HepG2 (cell line): ENCODE results near the gene NES. TPM values are rescaled to one million over a fixed set of nuclear protein-coding genes. Genes with fewer than 3 reads are reported as not detected.

ENCODE experiments used
- DMAP1 ChIP-seq: IDR thresholded peaks from 2 replicates; pipeline ENCODE4 v1.6.1; 2016
- IRF2 ChIP-seq: IDR thresholded peaks from 2 replicates; pipeline ENCODE4 v1.6.1; 2018; ENCODE audit warnings: missing genetic modification reagents, missing compliant biosample characterization
- LCORL ChIP-seq, 2 experiments: fragments of 450-650 bp in 1 of 2; sonication (generic) in 1 of 2; formaldehyde crosslinking in 1 of 2; IDR thresholded peaks; 2 replicates each; pipeline versions ENCODE4 v1.5.0 to v1.6.1; 2017 to 2020; ENCODE audit warnings: antibody characterized with exemption in 1 of 2, missing genetic modification reagents in 1 of 2
- MAZ ChIP-seq, 2 experiments: sonication (generic) in 1 of 2; formaldehyde crosslinking in 1 of 2; IDR thresholded peaks; 2 replicates each; pipeline versions ENCODE4 v1.5.0 to v1.6.1; 2012 to 2020; ENCODE audit warnings: low read depth in 2 of 2, mild to moderate bottlenecking in 2 of 2, borderline replicate concordance in 1 of 2, improper control_type of control experiment in 1 of 2, low read length in 1 of 2, missing genetic modification reagents in 1 of 2, moderate library complexity in 1 of 2
- PAWR ChIP-seq: sonication (generic); formaldehyde crosslinking; IDR thresholded peaks from 2 replicates; pipeline ENCODE4 v1.4.0; 2020; ENCODE audit warnings: missing genetic modification reagents, mild to moderate bottlenecking, borderline replicate concordance
- SMAD3 ChIP-seq: sonication (generic); formaldehyde crosslinking; IDR thresholded peaks from 2 replicates; pipeline ENCODE4 v1.4.0; 2020; ENCODE audit warnings: missing genetic modification reagents
- SOX6 ChIP-seq, 2 experiments: fragments of 450-650 bp in 1 of 2; sonication (generic) in 1 of 2; formaldehyde crosslinking in 1 of 2; IDR thresholded peaks; 2 replicates each; pipeline versions ENCODE4 v1.4.0 to v1.6.1; 2017 to 2020; ENCODE audit warnings: antibody characterized with exemption in 1 of 2, mild to moderate bottlenecking in 1 of 2, missing genetic modification reagents in 1 of 2
- ZBTB7B ChIP-seq: sonication (generic); formaldehyde crosslinking; IDR thresholded peaks from 2 replicates; pipeline ENCODE4 v1.4.0; 2020; ENCODE audit warnings: missing genetic modification reagents
- ZNF251 ChIP-seq: sonication (generic); formaldehyde crosslinking; IDR thresholded peaks from 2 replicates; pipeline ENCODE4 v1.9.0; 2021; ENCODE audit warnings: mild to moderate bottlenecking, missing genetic modification reagents
- ZNF441 ChIP-seq: sonication (generic); formaldehyde crosslinking; IDR thresholded peaks from 2 replicates; pipeline ENCODE4 v1.7.0; 2021; ENCODE audit warnings: missing genetic modification reagents, borderline replicate concordance
- ZNF530 ChIP-seq: sonication (generic); formaldehyde crosslinking; IDR thresholded peaks from 2 replicates; pipeline ENCODE4 v1.5.0; 2020; ENCODE audit warnings: low read depth, mild to moderate bottlenecking, missing genetic modification reagents
- ZNF557 ChIP-seq: sonication (generic); formaldehyde crosslinking; IDR thresholded peaks from 2 replicates; pipeline ENCODE4 v1.4.0; 2020; ENCODE audit warnings: missing genetic modification reagents
- ZNF562 ChIP-seq: sonication (generic); formaldehyde crosslinking; IDR thresholded peaks from 2 replicates; pipeline ENCODE4 v1.8.0; 2022; ENCODE audit warnings: missing genetic modification reagents, borderline replicate concordance
- polyA plus RNA-seq, 8 experiments: library from polyadenylated mRNA; depleted of rRNA in 3 of 8; stranded (reverse) in 7 of 8; unstranded in 1 of 8; fragments of >200 nt; fragmentation: Illumina TruSeq in 4 of 8; extraction: Trizol in 4 of 8; gene quantifications; 2 replicates each; pipeline versions ENCODE4 v1.2.1 to v1.2.3, GENCODE V29; 2011 to 2016; ENCODE audit warnings: low read depth in 4 of 8, missing spikeins in 1 of 8, mixed read lengths in 1 of 8; ENCODE audit not compliant: insufficient read depth in 1 of 8
- total RNA-seq, 5 experiments: library from RNA; depleted of rRNA; stranded (reverse); fragments of >200 nt; fragmentation: Illumina TruSeq; extraction: Trizol; gene quantifications; 2 replicates each; pipeline ENCODE4 v1.2.3, GENCODE V29; 2016; ENCODE audit warnings: low read depth in 1 of 5
- TF ChIP-seq, protein P1 (sequence below): IDR thresholded peaks from 2 replicates; pipeline ENCODE4 v1.4.0; 2020; ENCODE audit warnings: mild to moderate bottlenecking, missing genetic modification reagents
- TF ChIP-seq, protein P2 (sequence below): fragments of 450-650 bp; IDR thresholded peaks from 2 replicates; pipeline ENCODE4 v1.6.1; 2017
- TF ChIP-seq, protein P3 (sequence below): IDR thresholded peaks from 2 replicates; pipeline ENCODE4 v1.6.1; 2016; ENCODE audit warnings: control low read depth
- TF ChIP-seq, protein P4 (sequence below): sonication (generic); formaldehyde crosslinking; IDR thresholded peaks from 2 replicates; pipeline ENCODE4 v1.4.0; 2020; ENCODE audit warnings: missing genetic modification reagents, borderline replicate concordance

NES gene
- total and polyA plus RNA-seq, 2 of the 13 experiments (the other 11 are each of a cell fraction or from before 2014, with no cell fraction given), result 1.7 to 16.6 TPM

DNA sequence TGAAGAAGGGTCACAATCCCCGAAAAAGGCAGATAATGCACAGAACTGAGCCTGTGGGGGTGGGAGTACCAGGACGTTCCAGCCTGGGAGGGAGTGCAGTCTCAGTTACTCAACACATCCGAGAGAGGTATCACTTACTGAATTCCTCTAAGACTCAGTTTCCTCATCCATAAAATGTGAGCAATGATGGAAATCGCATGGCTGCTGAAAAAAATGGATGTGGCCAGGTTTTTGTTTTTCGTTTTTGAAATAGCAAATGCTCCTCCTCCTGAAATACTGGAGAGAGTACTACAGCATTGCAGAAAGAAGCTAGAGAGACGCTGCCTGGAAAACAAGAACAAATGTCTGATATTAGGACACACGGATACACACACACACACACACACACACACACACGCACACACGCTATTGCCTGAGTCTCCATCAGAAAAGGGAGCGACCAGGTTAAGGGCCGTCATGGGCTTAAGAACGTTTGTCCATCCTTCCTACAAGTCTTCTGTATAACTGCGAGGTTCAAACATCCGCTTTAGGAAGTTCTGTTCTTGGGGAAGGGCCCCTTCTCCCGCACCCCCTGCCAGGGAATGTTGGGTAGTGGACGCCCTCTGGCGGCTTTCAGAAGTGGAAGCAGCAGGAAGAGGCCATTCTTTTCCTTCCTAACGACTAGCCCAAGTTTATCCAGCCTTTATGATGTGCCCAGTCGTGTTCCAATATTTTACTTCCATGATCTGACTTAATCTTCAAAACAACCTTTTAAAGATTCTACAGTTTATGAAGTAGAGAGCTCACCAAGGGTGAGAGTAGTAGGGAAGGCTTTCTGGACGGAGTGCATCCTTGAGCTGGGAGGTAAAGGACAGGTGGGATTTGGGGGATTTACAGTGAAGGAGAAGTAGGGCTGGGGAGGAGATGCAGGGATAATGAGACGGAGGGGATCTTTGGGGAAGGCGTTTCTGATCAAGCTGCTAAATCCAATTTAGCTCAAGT lies 699 bp upstream of the NES start (continued):
- no peak for TF ChIP-seq ZNF251
- TF ChIP-seq, protein P1, sequence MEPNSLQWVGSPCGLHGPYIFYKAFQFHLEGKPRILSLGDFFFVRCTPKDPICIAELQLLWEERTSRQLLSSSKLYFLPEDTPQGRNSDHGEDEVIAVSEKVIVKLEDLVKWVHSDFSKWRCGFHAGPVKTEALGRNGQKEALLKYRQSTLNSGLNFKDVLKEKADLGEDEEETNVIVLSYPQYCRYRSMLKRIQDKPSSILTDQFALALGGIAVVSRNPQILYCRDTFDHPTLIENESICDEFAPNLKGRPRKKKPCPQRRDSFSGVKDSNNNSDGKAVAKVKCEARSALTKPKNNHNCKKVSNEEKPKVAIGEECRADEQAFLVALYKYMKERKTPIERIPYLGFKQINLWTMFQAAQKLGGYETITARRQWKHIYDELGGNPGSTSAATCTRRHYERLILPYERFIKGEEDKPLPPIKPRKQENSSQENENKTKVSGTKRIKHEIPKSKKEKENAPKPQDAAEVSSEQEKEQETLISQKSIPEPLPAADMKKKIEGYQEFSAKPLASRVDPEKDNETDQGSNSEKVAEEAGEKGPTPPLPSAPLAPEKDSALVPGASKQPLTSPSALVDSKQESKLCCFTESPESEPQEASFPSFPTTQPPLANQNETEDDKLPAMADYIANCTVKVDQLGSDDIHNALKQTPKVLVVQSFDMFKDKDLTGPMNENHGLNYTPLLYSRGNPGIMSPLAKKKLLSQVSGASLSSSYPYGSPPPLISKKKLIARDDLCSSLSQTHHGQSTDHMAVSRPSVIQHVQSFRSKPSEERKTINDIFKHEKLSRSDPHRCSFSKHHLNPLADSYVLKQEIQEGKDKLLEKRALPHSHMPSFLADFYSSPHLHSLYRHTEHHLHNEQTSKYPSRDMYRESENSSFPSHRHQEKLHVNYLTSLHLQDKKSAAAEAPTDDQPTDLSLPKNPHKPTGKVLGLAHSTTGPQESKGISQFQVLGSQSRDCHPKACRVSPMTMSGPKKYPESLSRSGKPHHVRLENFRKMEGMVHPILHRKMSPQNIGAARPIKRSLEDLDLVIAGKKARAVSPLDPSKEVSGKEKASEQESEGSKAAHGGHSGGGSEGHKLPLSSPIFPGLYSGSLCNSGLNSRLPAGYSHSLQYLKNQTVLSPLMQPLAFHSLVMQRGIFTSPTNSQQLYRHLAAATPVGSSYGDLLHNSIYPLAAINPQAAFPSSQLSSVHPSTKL (CRISPR knock-in tag), result peak; percentile 38; the same call in 1 of the 2 replicates
- TF ChIP-seq ZNF557, result no peak
- no peak for TF ChIP-seq LCORL (IDR thresholded peaks at IDR 0.05)
- TF ChIP-seq LCORL (CRISPR knock-in tag; IDR thresholded peaks at IDR 0.05), result no peak
- TF ChIP-seq SMAD3 (CRISPR knock-in tag), result no peak
- TF ChIP-seq SOX6 (IDR thresholded peaks at IDR 0.05), result no peak
- TF ChIP-seq SOX6 (CRISPR knock-in tag; IDR thresholded peaks at IDR 0.05), result no peak; the same call in 1 of the 2 replicates
- no peak for TF ChIP-seq DMAP1 (CRISPR knock-in tag)
- TF ChIP-seq, protein P2, sequence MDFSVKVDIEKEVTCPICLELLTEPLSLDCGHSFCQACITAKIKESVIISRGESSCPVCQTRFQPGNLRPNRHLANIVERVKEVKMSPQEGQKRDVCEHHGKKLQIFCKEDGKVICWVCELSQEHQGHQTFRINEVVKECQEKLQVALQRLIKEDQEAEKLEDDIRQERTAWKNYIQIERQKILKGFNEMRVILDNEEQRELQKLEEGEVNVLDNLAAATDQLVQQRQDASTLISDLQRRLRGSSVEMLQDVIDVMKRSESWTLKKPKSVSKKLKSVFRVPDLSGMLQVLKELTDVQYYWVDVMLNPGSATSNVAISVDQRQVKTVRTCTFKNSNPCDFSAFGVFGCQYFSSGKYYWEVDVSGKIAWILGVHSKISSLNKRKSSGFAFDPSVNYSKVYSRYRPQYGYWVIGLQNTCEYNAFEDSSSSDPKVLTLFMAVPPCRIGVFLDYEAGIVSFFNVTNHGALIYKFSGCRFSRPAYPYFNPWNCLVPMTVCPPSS, result no peak
- peak; percentile 37; the same call in 1 of the 2 replicates for TF ChIP-seq MAZ (IDR thresholded peaks at IDR 0.05; ENCODE audit: borderline replicate concordance, low read depth, low read length)
- 0 out of 2 replicates have a peak, but pooled peaks have one; percentile 36 for TF ChIP-seq MAZ (CRISPR knock-in tag; IDR thresholded peaks at IDR 0.05; ENCODE audit: low read depth)
- TF ChIP-seq PAWR (CRISPR knock-in tag), result no peak
- TF ChIP-seq, protein P3, sequence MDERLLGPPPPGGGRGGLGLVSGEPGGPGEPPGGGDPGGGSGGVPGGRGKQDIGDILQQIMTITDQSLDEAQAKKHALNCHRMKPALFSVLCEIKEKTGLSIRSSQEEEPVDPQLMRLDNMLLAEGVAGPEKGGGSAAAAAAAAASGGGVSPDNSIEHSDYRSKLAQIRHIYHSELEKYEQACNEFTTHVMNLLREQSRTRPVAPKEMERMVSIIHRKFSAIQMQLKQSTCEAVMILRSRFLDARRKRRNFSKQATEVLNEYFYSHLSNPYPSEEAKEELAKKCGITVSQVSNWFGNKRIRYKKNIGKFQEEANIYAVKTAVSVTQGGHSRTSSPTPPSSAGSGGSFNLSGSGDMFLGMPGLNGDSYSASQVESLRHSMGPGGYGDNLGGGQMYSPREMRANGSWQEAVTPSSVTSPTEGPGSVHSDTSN (CRISPR knock-in tag), result no peak
- no peak for TF ChIP-seq ZNF441 (CRISPR knock-in tag)
- no peak for TF ChIP-seq ZNF562 (CRISPR knock-in tag)
- peak; percentile 45; the same call in 1 of the 2 replicates for TF ChIP-seq IRF2 (CRISPR knock-in tag)
- TF ChIP-seq ZNF530 (CRISPR knock-in tag), result no peak
- TF ChIP-seq ZBTB7B (CRISPR knock-in tag), result no peak; the same call in 1 of the 2 replicates
- TF ChIP-seq, protein P4, sequence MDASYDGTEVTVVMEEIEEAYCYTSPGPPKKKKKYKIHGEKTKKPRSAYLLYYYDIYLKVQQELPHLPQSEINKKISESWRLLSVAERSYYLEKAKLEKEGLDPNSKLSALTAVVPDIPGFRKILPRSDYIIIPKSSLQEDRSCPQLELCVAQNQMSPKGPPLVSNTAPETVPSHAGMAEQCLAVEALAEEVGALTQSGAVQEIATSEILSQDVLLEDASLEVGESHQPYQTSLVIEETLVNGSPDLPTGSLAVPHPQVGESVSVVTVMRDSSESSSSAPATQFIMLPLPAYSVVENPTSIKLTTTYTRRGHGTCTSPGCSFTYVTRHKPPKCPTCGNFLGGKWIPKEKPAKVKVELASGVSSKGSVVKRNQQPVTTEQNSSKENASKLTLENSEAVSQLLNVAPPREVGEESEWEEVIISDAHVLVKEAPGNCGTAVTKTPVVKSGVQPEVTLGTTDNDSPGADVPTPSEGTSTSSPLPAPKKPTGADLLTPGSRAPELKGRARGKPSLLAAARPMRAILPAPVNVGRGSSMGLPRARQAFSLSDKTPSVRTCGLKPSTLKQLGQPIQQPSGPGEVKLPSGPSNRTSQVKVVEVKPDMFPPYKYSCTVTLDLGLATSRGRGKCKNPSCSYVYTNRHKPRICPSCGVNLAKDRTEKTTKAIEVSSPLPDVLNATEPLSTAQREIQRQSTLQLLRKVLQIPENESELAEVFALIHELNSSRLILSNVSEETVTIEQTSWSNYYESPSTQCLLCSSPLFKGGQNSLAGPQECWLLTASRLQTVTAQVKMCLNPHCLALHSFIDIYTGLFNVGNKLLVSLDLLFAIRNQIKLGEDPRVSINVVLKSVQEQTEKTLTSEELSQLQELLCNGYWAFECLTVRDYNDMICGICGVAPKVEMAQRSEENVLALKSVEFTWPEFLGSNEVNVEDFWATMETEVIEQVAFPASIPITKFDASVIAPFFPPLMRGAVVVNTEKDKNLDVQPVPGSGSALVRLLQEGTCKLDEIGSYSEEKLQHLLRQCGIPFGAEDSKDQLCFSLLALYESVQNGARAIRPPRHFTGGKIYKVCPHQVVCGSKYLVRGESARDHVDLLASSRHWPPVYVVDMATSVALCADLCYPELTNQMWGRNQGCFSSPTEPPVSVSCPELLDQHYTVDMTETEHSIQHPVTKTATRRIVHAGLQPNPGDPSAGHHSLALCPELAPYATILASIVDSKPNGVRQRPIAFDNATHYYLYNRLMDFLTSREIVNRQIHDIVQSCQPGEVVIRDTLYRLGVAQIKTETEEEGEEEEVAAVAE (CRISPR knock-in tag), result no peak
